SKM-1 (cell line): ENCODE results near the gene CSPG4.

Source experiments
- DNase-seq: peaks from one replicate; lab custom pipeline; 2025; ENCODE audit not compliant: unreplicated experiment; lab: John Stamatoyannopoulos, UW

CSPG4 gene

DNA sequence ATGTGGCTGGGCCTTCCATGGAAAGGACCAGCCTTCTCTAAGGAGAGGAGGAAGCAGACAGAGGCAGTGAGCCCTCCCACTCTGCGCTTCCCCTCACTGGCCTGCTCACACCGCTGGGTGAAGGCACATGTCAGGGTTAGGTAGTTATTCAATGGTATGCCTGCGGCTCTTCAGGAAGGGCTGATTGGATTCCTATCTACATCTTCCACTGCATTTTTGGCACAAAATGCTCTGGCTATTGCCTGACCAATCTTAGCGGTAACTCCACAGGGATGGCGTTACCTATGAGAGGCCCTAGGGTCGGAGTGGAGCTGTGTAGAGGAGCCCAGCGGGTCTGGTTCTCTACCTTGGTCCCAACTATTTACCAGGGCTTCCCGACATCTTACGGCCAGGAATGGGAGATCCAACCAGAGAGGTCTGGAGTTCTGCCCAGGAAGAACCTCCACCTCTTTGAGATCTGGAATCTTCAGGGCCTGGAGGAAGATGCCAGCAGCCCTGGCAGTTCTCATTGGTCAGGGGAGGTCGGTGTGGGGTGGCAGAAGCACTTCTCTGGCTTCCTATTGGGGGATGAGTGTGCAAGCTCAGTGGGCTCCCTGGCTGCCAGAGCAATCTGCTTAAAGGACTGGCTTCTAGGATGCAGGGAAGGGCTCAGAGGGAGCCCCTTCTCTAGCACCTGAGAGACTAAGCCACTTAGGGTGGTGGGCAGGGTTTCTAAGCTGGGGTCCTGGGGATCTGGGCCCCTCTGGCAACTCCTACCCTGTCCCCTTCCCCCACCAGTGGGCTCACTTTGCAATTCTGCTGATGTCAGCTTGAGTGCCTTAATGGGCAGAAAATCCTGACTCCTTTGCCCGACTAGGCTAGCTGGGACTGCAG is 40.7 kb downstream of the CSPG4 start:
- no peak for DNase-seq

DNA sequence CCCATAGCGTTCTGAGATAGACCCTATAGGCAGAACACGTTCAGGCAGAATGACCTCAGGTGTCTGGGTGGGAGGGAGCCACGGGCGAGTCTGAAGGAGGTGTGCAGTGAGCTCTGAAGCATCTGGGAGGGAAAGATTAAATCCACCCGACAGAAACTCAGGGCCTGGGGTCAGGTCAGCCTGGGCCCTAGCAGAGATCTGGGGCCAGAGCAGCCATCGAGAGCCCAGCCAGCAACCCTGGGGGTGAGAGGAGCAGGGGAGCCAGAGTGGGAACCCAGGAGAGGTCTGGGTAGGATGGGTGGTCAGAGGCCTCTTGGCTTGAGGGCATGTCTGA is 42.8 kb downstream of the CSPG4 start:
- no peak for DNase-seq

DNA sequence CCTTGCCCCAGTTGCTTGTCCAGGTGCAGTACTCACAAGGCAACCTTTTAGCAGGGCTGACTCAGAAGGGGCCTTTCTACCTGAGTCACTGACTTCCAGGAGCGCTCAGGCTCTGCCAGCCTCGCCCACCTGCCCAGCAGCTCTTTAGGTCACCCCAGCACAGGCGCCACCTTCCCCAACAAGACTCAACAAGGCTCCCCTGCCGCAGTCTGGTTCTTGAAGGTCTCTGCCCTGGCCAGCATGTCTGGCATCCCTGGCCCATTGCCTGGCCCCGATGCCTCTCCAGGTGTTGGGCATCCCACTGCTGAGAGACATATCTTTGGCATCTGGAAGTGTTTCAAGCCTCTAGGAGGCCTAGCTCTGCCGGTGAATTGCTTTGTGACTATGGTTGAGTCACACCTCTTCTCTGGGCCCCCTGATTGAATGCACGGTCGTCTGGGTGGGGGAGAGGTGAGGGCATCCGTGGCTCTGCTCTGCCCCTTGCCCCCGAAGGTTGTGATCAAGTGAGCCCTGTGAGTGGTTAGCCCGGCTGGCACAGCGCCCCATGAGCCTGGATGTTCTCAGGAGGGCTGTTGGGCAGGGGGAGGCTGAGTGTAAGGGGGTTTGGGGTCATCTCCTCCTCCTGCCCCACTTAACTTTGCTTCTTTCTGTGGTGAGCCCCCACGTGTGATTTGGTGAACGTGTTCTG is 43.3 kb downstream of the CSPG4 start:
- no peak for DNase-seq

DNA sequence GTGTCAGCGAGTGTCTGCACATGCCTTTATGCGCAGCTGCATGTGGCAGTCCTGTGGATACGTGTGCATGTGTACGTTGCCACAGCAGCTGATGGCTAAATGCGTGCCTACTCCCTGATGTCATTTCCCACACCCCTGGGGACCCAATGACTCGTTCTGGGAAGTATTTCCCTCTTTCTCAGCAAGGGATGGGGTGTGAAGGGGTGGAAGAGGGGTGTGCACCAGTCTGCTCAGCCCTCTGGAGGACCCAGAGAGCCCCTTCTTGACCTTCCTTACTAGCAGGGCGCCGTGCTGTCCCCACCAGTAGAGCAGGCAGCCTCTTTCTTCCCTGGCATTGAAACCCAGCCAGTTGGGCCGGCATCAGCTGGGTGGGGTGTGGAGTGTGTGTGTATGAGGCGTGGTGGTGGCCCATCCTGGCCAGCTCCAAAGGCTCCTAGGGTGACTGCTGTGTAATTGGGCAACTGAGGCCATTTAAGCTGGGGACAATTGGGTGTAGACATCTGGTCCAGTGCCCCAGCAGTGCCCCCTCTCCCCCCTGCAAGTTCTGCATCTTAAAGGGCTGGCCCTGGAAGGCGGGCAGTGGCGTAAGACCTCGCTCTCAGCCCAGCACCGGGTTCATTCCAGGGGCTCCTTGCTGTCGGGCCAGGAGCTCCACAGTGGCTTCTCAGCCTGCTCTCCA is 45.7 kb downstream of the CSPG4 start:
- no peak for DNase-seq

DNA sequence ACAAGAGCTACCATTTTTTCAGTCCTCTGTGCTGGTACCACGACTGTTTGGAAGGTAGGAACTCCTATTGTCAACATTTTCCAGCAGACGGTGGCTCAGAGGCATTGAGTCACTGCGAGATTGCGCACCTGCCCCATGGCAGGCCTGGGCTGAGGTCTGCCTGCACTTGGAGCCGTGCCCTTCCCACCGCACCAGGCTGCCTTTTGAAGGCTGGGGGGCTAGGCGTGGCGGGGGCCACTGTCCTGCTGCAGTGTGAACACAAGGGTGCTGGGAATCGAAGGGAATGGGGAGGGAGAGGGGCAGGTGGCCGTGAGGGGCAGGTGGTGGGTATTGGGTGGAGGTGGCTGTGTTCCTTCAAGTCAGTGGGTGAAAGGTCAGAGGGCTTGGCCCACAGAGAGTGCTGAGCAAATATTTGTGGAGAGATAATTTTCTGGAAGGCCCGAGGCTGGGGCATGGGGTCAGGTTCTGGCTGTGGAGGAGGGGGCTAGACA is 48.7 kb downstream of the CSPG4 start:
- no peak for DNase-seq

DNA sequence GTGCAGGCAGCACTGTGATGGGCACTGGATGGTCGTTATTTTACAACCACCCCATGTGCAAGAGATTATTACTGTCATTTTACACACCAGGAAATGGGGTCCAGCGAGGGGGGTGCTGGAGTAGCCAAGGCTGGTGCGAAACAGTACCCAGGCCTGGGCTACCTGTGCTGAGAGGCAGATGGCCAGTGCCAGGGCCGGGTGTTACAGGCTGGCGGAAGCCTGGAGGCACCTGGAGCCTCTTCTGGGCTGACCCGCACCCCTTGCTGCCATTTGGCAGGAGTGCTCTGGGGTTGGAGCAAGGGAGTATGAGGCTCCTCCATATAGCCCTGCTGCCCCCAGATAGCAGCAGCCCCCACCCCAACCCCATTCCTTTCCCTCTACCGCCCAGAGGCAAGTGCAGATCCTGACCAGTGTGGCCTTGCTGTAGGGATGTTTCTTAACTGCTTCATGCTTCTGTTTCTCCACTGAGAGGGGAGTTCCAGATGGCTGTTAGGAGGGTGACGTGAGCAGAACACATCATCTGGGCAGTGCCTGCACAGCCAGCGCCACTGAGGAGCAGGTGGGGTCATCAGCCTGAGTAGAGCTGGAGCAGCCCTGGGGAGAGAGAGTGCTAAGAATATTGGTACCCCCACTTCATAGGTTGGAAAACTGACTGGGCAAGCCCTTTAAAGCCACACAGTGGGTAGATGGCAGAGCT is 49.7 kb downstream of the CSPG4 start:
- DNase-seq: no peak

DNA sequence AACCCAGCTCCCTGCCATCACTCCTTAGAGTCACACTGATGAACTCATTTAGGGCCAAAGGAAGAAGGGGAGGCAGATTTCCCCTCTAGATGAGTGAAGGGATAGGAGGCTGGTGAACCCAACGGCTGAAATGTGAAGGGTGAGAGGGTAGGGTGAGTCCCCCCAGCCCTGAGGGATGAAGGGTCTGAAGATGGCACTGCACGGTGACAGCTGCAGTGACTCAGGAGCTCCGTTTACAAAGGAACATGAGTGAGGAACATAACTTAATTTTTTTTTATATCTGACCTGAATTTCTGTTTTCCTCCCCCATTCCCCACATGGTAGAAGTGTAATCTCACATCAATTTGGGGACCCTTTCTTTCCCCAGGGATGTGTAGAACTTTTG is 50.9 kb downstream of the CSPG4 start:
- no peak for DNase-seq

DNA sequence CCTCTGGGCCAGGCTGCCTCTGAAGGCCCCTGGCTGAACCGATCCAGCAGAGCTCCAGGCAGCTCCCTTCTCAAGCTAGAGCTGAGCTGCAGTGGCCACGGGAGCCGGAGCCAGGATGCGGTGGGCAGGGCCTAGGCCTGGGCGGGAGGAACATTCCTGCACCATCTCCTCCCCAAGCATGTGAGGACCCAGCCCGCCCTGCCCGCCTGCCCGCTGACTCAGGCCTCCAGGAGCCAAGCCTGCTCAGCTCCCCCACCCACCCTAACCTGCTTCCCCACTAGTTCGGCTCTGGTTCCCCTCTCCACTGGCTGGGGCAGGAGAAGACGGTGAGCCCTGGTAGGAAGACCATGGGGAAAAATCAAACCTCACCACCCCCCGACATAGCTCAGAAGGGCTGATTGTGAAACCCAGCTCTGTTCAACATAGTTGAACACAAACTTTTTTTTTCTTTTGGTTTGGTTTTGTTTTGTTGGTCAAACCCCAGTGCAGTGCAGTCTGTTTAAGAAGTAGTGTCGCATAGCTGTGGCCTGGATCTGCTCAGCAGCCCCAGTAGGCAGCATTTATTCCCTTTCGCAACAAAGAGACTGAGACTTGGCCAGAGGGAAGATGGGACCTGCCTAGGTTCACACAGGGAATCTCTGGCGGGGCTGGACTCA is 51.4 kb downstream of the CSPG4 start:
- DNase-seq: no peak

DNA sequence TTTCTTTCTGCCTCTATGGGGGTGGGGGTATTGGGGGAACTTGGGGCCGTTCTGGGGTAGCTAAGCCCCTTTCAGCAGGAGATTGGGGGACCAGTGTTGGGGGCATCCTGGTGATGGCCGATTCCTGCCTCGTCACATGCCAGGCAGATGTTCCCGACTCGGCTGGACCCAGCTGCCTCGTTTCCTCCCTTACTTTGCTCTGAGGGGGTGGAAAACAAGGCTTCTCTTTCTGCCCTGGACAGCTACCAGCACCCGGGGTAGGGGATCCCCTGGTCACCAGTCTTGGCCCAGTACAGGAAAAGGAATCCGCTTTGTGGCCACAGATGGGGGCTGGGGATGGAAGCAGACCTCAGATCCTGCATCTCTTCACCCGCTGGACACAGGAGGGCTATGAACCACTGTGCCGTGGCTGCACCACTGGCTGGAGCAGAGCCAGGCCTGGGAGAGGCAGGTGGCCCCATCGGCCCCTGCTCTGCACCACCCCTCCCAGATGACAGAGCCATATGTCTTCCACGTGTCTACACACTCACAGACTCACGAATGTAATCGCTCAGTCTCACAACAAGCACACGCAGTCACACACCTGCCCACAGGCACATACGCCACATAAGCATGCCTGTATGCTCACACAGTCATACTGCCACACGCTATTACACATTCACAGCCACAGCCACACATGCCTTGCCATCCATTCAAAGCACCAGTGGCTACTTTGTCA is 52.6 kb downstream of the CSPG4 start:
- DNase-seq: no peak

DNA sequence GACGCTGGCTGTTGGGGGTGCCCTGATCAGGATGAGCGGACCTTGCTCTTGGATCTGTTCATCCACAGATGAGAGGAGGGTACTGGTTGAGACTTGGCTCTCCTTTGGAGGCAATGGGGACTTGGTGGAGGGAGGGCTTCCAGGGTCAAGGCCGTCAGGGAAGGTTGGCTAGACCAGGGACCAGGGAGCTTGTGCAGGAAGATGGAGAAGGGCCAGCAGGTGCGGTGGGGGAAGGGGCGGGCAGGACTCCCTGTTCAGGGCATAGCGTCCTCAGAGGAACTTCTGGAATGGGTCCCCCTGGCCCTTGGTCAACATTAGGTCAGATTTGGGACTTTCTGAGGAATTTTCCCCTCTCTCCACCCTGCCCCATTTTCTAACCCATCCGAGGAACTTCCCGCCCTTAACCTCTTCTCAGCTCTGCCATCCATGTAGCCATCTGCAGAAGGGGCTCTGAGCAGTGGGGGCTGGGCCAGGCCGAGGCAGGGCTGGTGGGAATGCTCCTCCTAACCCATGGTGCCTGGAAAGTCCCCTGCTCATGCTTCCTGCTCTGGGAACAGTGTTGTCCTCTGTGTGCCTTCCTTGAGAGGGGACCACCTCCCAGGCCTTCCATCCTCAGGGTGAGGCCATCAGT is 53.4 kb downstream of the CSPG4 start:
- DNase-seq: no peak

DNA sequence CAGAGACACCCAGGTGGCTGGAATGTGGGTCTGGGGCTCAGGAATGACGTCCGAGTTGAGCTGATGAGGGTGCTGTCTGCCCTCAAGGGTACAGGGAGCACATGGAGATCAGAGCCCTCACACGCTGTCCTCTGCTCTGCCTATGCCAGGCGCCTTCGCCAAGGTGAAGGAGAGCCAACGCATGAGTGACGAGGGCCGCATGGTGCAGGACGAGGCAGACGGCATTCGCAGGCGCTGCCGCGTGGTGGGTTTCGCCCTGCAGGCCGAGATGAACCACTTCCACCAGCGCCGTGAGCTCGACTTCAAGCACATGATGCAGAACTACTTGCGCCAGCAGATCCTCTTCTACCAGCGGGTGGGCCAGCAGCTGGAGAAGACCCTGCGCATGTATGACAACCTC is 55.8 kb downstream of the CSPG4 start:
- no peak for DNase-seq

DNA sequence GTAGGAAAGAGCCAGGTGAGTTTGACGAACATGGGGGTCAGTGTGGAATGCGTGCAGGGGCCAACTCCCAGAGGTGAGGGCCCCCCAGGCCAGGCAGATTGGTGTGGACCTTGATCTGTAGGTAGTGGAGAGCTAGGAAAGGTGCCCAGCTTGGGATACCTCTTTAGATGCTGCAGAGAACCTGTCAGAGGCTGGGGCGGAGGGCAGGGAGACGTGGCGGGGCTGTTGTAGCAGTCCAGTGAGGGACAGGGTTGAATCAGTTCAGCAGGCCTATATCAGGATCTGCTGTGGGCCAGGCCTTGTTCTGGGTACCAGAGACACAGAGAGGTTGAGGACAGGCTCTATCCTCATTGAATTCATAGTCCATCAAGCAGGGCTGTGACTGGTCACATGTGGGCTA is 56.3 kb downstream of the CSPG4 start:
- no peak for DNase-seq

DNA sequence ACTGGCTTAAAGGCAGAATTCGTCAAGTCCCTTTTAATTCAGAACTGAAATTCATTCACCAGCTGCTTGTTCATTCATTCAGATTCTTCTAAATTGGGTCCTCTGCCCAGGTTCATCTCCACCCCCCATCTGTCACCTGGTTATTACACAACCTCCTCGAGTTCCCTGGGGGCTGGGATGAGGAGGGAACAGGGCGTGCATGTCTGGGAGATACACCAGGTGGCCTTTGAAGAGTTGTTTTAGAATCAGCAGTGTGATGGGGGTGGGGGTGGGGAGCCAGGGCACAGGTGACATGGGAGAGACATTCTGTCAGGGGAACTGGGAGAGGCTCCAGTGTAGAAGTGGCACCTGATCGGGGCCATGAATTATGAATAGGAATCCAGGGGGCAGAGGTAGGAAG is 56.7 kb downstream of the CSPG4 start:
- no peak for DNase-seq

DNA sequence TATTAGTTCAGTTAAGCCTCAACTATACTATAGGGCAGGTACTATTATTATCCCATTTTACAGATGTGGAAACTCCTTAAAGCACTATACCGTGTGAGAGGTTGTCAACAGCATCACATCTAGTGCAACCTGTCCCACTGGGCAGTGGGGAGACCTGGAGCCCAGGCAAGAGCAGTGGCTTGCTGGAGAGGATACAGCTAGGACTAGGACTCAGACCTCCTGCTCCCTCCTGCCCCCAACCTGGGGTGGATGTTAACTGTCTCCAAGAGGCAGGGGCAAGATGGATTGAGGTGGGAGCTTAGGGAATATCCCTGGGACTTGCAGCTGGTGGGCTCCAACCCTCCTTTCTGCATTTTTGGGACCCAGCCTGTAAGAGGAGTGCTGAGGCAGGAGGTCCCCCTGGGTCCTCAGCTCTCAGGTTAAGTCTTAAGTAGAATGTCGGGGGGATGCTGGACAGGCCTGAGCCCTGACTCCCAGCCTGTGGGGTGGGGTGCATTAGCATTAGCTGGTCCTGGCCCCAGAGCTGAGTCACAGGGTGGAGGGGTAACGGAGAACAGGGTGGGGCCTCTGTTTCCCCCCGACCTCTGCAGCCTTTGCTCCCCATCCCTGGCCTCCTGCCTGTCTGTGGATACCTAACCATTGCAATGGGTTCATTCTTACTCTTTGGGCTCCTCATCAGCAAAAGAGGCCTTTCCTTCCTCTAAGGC is 58.3 kb downstream of the CSPG4 start:
- no peak for DNase-seq

DNA sequence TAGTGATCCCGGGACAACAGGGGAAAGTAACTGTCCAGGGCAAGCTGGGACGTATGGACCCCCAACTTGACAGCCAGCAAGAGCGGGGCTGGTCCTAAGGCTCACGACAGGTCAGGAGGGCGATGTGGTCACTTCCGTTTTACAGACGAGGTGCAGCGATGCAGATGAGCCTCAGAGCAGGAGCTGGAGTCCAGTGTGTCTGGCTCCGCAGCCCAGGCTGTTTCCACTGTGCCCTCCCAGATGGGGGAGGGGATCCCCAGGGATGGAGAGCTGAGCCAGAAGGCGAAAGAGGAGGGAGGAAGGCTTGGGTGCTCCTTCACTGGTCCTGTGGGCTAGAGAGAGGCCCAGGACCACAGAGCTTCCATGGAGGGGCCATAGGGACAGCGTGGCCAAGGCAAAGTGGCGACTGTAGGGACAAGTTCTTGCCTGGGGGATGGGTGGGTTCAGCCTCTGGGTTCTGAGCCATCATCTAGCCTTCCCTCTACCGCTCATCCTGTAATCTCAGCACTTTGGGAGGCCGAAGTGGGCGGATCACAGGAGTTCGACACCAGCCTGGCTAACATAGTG is 59.2 kb downstream of the CSPG4 start:
- DNase-seq: no peak

DNA sequence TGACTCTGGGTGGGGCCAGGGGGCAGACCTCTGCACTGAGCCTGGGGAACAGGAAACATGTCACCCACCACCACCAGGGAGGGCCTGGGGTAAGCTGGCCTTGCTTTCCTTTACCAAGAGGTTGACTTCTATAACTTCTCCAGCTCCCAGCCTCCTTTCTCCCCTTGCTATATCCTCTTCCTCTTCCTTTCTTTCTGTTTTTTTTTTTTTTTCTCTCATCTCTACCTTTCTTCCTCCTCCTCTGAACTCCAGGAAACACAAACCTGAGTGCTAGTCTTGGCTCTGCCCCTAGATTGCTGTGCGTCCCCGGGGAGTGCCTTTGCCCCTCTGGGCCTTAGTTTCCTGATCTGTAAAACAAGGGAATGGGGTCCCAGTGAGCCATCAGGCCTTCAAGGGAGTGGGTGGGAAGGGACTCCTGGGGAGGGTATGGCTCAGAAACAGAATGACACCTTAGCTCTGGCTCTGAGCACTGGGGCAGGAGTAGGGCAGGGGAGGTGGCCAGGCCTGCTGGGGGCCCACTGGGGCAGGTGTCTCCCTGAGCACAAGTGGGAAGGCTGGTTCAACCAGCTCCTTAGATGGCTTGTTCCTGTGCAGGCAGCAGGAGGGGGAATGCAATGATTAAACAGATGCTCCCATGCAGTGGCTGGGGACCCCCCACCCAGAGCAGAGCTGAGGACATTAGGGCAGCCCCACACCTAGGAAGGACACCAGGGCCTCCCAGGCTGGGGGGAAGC is 60.7 kb downstream of the CSPG4 start:
- DNase-seq: no peak

DNA sequence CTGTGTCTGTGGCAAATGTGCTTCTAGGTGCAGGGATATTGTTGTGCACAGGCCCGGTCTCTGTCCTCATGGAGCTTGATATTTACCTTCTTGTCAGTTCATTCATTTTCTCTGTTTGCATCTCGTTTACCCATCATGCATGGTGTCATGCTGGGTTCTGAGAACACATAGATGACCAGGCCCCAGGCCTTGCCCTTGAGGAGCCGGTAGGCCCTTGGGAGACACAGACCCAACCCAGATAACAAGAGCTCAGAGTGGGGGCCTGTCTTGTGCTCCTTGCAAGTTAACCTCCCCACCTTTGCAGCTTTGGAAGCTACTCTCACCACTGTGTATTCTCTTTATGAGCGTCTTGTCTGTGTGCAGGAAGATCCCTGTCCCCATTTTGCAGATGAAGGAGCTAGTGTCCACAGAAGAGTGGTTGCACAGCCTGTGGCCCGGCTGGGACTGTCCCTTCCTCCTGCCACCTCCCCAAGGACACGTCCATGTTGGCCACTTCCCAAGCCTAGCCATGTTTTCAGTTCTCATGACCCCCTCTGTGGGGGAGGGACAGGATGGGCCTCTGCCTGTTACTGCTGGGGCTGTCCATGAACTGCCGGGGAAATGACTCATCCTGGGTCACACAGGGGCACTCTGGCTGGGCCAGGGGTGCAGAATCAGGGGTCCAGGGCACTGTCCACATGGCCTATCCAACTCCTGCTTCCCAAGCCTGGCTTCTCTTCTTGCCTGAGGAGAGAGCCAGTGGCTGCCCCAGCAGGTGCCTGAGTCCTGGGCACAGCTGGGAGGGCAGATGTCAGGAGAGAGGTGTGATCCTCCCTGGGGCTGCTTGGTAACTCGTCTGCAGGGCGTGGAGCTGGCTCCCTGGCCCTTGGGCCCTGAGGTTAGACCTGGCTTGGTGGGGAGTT is 61.5 kb downstream of the CSPG4 start:
- no peak for DNase-seq
